WTC11 (cell line): ENCODE data around the gene SLN. TPM values are rescaled to one million over a fixed set of nuclear protein-coding genes. Genes with fewer than 3 reads are reported as not detected.

Source experiments
- ATAC-seq: fragments of 200-7000 bp; cut with Tn5 transposase; 2 replicates; pipeline ENCODE4 v1.10.0; 2021; ENCODE audit warnings: mild to moderate bottlenecking, moderate library complexity
- CTCF ChIA-PET: fragments of 300-600 bp; sonication (Branson Sonifier 250); formaldehyde crosslinking; loops from one replicate; lab custom pipeline; 2021; ENCODE audit warnings: antibody characterized with exemption; lab: Charles Lee
- POLR2A ChIA-PET: fragments of 350-600 bp; sonication (Branson Sonifier 250); formaldehyde crosslinking; loops from one replicate; lab custom pipeline; 2021; ENCODE audit warnings: antibody characterized with exemption; lab: Charles Lee
- DNase-seq: peaks from one replicate; pipeline ENCODE4 v3.0.0; 2021; ENCODE audit warnings: low spot score
- H3K27ac Mint-ChIP-seq: 2 replicates; pipeline ENCODE4 v1.8.0; 2021; ENCODE audit warnings: mixed read lengths
- H3K27me3 Mint-ChIP-seq: 2 replicates; pipeline ENCODE4 v1.8.0; 2021; ENCODE audit warnings: low read depth, mild to moderate bottlenecking, moderate library complexity, mixed read lengths
- H3K36me3 Mint-ChIP-seq: 2 replicates; pipeline ENCODE4 v1.8.0; 2021; ENCODE audit warnings: mixed read lengths
- H3K4me1 Mint-ChIP-seq: 2 replicates; pipeline ENCODE4 v1.8.0; 2022; ENCODE audit warnings: mixed read lengths
- H3K4me3 Mint-ChIP-seq: 2 replicates; pipeline ENCODE4 v1.8.0; 2021; ENCODE audit warnings: mild to moderate bottlenecking, moderate library complexity, mixed read lengths
- H3K9me3 Mint-ChIP-seq: 2 replicates; pipeline ENCODE4 v1.8.0; 2021; ENCODE audit warnings: mixed read lengths
- E2F4 ChIP-seq: sonication (generic); formaldehyde crosslinking; IDR thresholded peaks from 2 replicates; pipeline ENCODE4 v1.8.1; 2022; ENCODE audit warnings: low read depth, mild to moderate bottlenecking, moderate library complexity, missing genetic modification reagents, borderline replicate concordance
- EMX1 ChIP-seq: fragments of 250-450 bp; sonication (Bioruptor Pico); IDR thresholded peaks from 2 replicates; pipeline ENCODE4 v1.8.0; 2021; ENCODE audit warnings: mild to moderate bottlenecking
- FOXK1 ChIP-seq: sonication (generic); formaldehyde crosslinking; IDR thresholded peaks from 2 replicates; pipeline ENCODE4 v1.8.0; 2022; ENCODE audit warnings: mild to moderate bottlenecking, moderate library complexity, missing genetic modification reagents
- FOXP1 ChIP-seq: sonication (generic); formaldehyde crosslinking; IDR thresholded peaks from 2 replicates; pipeline ENCODE4 v1.8.0; 2022; ENCODE audit warnings: missing genetic modification reagents, mild to moderate bottlenecking, moderate library complexity, borderline replicate concordance
- KAT7 ChIP-seq: sonication (generic); formaldehyde crosslinking; IDR thresholded peaks from 2 replicates; pipeline ENCODE4 v1.8.1; 2023; ENCODE audit warnings: missing genetic modification reagents, mild to moderate bottlenecking, borderline replicate concordance
- NR2C2 ChIP-seq: sonication (generic); formaldehyde crosslinking; IDR thresholded peaks from 2 replicates; pipeline ENCODE4 v1.8.0; 2022; ENCODE audit warnings: mild to moderate bottlenecking, missing genetic modification reagents
- PRDM15 ChIP-seq: sonication (generic); formaldehyde crosslinking; IDR thresholded peaks from 2 replicates; pipeline ENCODE4 v1.8.0; 2022; ENCODE audit warnings: missing genetic modification reagents
- SMAD3 ChIP-seq: sonication (generic); formaldehyde crosslinking; IDR thresholded peaks from 2 replicates; pipeline ENCODE4 v1.8.0; 2022; ENCODE audit warnings: missing genetic modification reagents, mild to moderate bottlenecking, borderline replicate concordance
- ZNF138 ChIP-seq: sonication (generic); formaldehyde crosslinking; conservative IDR thresholded peaks from 2 replicates; pipeline ENCODE4 v1.8.1; 2022; ENCODE audit warnings: mild to moderate bottlenecking, moderate library complexity, missing genetic modification reagents
- total RNA-seq: library from RNA; stranded (reverse); gene quantifications from 3 replicates; pipeline ENCODE4 v1.2.3, GENCODE V29; 2021
- TF ChIP-seq, protein P1 (sequence below): sonication (generic); formaldehyde crosslinking; IDR thresholded peaks from 2 replicates; pipeline ENCODE4 v1.8.0; 2022; ENCODE audit warnings: mild to moderate bottlenecking, missing genetic modification reagents
- TF ChIP-seq, protein P2 (sequence below): fragments of 200-600 bp; IDR thresholded peaks from 2 replicates; pipeline ENCODE4 v1.8.0; 2022; ENCODE audit warnings: antibody characterized with exemption
- TF ChIP-seq, protein P3 (sequence below): sonication (generic); formaldehyde crosslinking; IDR thresholded peaks from 2 replicates; pipeline ENCODE4 v1.8.0; 2022; ENCODE audit warnings: mild to moderate bottlenecking, missing genetic modification reagents

SLN gene
- total RNA-seq, 1 experiment from 2014 or later: not detected

DNA sequence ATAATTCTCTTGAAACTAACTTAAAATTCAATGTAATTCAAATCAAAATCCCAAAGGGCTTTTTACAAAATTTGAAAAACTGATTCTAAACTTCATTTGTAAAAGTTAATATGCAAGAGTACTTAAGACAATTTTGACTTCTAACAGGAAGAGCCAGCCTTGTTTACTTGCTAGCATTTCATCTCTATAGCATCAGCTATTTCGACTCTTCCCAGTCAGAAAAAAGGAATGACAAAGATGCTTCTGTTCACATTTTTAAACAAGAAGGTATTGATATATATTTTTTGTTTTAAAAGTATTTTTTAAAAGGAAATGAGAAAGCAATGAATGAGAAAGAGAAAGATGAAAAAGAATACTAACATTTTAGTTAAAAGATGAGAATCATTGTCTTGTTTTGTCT, 16.4 kb downstream of the SLN start (continued):
- no peak for TF ChIP-seq PRDM15 (CRISPR knock-in tag)
- TF ChIP-seq, all 79 proteins: peak for 0

DNA sequence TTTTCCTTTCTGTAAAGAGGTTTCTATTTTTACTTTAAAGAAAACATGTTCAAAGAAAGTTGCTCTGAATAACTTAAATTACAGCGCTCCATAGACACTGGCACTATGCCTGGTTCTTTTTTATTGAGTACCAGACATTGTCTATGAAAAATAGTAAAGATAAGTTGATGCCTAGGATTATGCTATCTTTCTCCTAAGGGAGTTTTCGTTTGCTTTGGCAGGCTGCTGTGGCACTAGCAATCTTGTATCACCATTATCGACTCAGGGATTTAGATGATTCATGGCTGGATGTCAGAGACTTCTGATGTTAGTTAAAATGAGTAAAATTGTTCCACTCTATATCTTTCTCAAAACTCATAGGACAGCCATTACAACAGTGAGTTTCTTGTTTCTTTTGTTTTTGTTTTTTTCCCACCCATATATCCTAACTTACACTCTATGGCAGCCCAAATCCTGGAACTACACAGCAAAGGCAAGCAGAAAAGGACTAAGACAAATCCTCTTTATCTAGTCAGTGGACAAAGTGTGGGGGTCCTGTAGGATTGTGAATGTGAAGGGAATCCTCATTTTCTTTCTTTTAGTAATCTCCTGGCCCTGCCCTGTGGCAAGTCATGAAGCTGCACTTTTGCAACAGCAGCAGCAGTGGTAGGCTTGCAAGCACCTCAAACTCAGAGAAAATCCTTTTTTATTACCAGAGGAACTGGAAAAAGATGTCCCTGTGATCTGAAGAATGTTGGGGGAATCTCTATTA, 20.7 kb downstream of the SLN start:
- no peak for DNase-seq
- no peak overlapping the region for H3K27ac Mint-ChIP-seq
- CTCF ChIA-PET: no interaction called here
- no peaks in the 10 kb centered on the region for H3K36me3 Mint-ChIP-seq
- H3K9me3 Mint-ChIP-seq: no peaks in the 10 kb centered on the region
- POLR2A ChIA-PET: interaction anchor here (0.9 kb wide), 1 partner anchor 15 kb away, joined by 3 read pairs; no protein-coding TSS in a partner anchor
- no peak overlapping the region for H3K4me3 Mint-ChIP-seq
- no peak for TF ChIP-seq SMAD3 (CRISPR knock-in tag)
- no peak for TF ChIP-seq ZNF138 (CRISPR knock-in tag)
- no peak for TF ChIP-seq EMX1
- TF ChIP-seq KAT7 (CRISPR knock-in tag): no peak
- TF ChIP-seq, protein P1, sequence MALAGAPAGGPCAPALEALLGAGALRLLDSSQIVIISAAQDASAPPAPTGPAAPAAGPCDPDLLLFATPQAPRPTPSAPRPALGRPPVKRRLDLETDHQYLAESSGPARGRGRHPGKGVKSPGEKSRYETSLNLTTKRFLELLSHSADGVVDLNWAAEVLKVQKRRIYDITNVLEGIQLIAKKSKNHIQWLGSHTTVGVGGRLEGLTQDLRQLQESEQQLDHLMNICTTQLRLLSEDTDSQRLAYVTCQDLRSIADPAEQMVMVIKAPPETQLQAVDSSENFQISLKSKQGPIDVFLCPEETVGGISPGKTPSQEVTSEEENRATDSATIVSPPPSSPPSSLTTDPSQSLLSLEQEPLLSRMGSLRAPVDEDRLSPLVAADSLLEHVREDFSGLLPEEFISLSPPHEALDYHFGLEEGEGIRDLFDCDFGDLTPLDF (CRISPR knock-in tag): no peak
- no peak for TF ChIP-seq E2F4 (CRISPR knock-in tag)
- TF ChIP-seq NR2C2: no peak
- H3K27me3 Mint-ChIP-seq: no peaks in the 10 kb centered on the region; the same call in 1 of the 2 replicates
- no peaks in the 10 kb centered on the region for H3K4me1 Mint-ChIP-seq
- no peak for ATAC-seq

DNA sequence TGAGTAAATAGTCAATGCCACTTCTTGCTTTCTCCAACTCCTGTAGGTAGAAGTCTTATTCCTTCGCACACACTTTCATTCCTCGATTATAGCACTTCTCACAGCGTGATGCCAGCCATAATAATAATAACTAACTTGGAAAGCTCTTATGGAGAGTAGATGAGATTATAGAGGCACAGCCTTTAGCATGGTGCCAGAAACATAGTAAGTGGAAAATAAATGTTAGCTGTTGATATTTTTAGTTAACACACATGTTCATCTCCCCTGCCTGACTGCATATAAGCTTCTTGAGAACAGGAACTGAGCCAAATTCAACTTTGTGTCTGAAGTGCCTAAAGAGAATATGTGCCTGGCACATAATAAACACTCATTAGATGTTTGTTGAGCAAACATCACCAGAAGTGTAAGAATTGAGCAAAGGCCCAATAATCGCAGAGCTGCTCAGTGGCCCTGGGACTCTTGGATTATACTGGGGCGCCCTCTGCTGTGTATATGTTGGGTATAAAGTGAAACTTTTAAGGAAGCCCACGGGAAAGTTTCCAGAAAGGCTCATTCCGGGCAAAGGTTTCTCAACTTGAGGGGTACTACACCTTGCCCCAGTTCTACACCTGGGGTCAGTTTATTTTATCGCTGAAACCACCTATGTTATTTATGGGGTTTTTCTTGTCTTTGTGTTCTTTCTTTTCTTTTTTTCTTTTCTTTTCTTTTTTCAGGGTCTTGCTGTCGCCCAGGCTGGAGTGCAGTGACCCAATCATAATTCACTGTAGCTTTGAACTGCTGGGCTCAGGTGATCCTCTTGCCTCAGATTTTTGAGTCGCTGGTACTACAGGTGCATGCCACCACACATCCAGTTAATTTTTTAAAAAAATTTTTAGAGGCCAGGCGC, 22.3 kb downstream of the SLN start:
- peak; percentile 73 for DNase-seq
- no peaks in the 10 kb centered on the region for H3K36me3 Mint-ChIP-seq
- H3K27ac Mint-ChIP-seq: no peak overlapping the region
- no peaks in the 10 kb centered on the region for H3K9me3 Mint-ChIP-seq
- peak; percentile 95 for ATAC-seq
- H3K4me1 Mint-ChIP-seq: no peaks in the 10 kb centered on the region
- TF ChIP-seq, protein P2, sequence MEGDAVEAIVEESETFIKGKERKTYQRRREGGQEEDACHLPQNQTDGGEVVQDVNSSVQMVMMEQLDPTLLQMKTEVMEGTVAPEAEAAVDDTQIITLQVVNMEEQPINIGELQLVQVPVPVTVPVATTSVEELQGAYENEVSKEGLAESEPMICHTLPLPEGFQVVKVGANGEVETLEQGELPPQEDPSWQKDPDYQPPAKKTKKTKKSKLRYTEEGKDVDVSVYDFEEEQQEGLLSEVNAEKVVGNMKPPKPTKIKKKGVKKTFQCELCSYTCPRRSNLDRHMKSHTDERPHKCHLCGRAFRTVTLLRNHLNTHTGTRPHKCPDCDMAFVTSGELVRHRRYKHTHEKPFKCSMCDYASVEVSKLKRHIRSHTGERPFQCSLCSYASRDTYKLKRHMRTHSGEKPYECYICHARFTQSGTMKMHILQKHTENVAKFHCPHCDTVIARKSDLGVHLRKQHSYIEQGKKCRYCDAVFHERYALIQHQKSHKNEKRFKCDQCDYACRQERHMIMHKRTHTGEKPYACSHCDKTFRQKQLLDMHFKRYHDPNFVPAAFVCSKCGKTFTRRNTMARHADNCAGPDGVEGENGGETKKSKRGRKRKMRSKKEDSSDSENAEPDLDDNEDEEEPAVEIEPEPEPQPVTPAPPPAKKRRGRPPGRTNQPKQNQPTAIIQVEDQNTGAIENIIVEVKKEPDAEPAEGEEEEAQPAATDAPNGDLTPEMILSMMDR: peak; percentile 54
- TF ChIP-seq FOXP1 (CRISPR knock-in tag) (no peak), FOXK1 (no peak)
- TF ChIP-seq, protein P3, sequence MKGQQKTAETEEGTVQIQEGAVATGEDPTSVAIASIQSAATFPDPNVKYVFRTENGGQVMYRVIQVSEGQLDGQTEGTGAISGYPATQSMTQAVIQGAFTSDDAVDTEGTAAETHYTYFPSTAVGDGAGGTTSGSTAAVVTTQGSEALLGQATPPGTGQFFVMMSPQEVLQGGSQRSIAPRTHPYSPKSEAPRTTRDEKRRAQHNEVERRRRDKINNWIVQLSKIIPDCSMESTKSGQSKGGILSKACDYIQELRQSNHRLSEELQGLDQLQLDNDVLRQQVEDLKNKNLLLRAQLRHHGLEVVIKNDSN (CRISPR knock-in tag): no peak
- TF ChIP-seq, all 79 proteins: peak for 1
- ChIA-PET CTCF (interaction anchor here (0.5 to 2.6 kb wide), 43 partner anchors 9 to 434 kb away, joined by 3 to 38 read pairs (median 5); partner anchors contain the start of genes ALKBH8, CUL5, CWF19L2 and ELMOD1), POLR2A (interaction anchor here (0.5 to 1.0 kb wide), 2 partner anchors 36 to 124 kb away, joined by 3 read pairs; partner anchors contain the start of gene ALKBH8)
- H3K27me3 Mint-ChIP-seq: no peaks in the 10 kb centered on the region; the same call in 1 of the 2 replicates
- no peak overlapping the region for H3K4me3 Mint-ChIP-seq
